ENCODE results near the gene PCDHGA10. TPM values are rescaled to one million over a fixed set of nuclear protein-coding genes. Genes with fewer than 3 reads are reported as not detected.
"Not testable (repeated sequence)": the region's sequence is repeated elsewhere in the genome, so short reads cannot be mapped to it uniquely, and the experiment has no call there.

Gene PCDHGA10
- total and polyA plus RNA-seq, 7 experiments from 2014 or later: 0.04 to 0.39 (median 0.24) TPM

DNA sequence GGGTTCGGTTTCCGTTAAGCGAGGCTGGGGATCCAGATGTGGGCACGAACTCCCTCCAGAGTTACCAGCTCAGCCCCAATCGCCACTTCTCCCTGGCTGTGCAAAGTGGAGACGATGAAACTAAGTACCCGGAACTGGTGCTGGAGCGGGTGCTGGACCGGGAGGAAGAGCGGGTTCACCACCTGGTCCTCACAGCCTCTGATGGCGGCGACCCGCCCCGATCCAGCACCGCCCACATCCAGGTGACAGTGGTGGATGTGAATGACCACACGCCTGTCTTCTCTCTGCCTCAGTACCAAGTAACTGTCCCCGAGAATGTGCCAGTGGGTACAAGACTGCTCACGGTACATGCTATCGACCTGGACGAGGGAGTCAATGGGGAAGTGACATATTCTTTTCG, 29.4 kb upstream of the PCDHGA10 start:
- ATAC-seq: no peak
- Histone ChIP-seq H3K4me1 (ENCODE audit: control insufficient read depth in 2 of 2, insufficient read depth in 2 of 2, low read length in 2 of 2) (no peaks in the 10 kb centered on the region), H3K9me3 (ENCODE audit: control insufficient read depth in 2 of 3, low read length in 3 of 3) (peaks cover 0 to 31% (median 0%) of the 10 kb centered on the region in 3 experiments), H3K36me3 (ENCODE audit: control insufficient read depth in 2 of 3, insufficient read depth in 3 of 3, low read length in 3 of 3) (no peaks in the 10 kb centered on the region), H3K27me3 (ENCODE audit: control insufficient read depth in 2 of 2, insufficient read depth in 2 of 2, low read length in 2 of 2) (peaks cover 0 to 18% of the 10 kb centered on the region in 2 donors), H3K27ac (ENCODE audit: low read depth, low read length) (no peak overlapping the region), H3K4me3 (ENCODE audit: low read length) (no peak overlapping the region)
- H3K27me3 Mint-ChIP-seq: peaks cover 38 to 86% (median 81%) of the 10 kb centered on the region in 5 donors
- ChIA-PET POLR2A (no interaction called here), CTCF (no interaction called here)
- H3K9me3 Mint-ChIP-seq: peaks cover 0 to 85% (median 44%) of the 10 kb centered on the region in 11 donors
- intact Hi-C loops (cut with micrococcal nuclease): no loop called here
- peaks cover 0 to 19% (median 10%) of the 10 kb centered on the region in 5 donors for H3K36me3 Mint-ChIP-seq
- DNase-seq: no peak
- H3K27ac Mint-ChIP-seq: no peak overlapping the region
- H3K4me3 Mint-ChIP-seq: peak overlapping the region in 2 of 10 donors; percentile 2 to 64
- peaks cover 0 to 4% (median 0%) of the 10 kb centered on the region in 7 donors for H3K4me1 Mint-ChIP-seq

DNA sequence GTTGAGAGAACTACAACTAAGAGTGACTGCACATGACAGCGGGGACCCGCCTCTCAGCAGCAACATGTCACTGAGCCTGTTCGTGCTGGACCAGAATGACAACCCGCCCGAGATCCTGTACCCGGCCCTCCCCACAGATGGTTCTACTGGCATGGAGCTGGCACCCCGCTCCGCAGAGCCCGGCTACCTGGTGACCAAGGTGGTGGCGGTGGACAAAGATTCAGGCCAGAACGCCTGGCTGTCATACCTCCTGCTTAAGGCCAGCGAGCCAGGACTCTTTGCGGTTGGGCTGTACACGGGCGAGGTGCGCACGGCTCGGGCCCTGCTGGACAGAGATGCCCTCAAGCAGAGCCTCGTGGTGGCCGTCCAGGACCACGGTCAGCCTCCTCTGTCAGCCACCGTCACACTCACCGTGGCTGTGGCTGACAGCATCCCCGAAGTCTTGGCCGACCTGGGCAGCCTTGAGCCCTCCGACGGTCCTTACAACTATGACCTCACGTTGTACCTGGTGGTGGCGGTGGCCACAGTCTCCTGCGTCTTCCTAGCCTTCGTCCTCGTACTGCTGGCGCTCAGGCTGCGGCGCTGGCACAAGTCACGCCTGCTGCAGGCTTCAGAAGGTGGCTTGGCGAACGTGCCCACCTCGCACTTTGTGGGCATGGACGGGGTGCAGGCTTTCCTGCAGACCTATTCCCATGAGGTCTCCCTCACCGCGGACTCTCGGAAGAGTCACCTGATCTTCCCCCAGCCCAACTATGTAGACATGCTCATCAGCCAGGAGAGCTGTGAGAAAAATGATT, 28.1 kb upstream of the PCDHGA10 start:
- Histone ChIP-seq H3K9me3 (ENCODE audit: control insufficient read depth in 2 of 3, low read length in 3 of 3) (peaks cover 0 to 42% (median 0%) of the 10 kb centered on the region in 3 experiments), H3K4me3 (ENCODE audit: low read length) (no peak overlapping the region), H3K27ac (ENCODE audit: low read depth, low read length) (no peak overlapping the region), H3K27me3 (ENCODE audit: control insufficient read depth in 2 of 2, insufficient read depth in 2 of 2, low read length in 2 of 2) (peaks cover 0 to 18% of the 10 kb centered on the region in 2 donors), H3K36me3 (ENCODE audit: control insufficient read depth in 2 of 3, insufficient read depth in 3 of 3, low read length in 3 of 3) (no peaks in the 10 kb centered on the region), H3K4me1 (ENCODE audit: control insufficient read depth in 2 of 2, insufficient read depth in 2 of 2, low read length in 2 of 2) (no peaks in the 10 kb centered on the region)
- Mint-ChIP-seq H3K9me3 (peaks cover 0 to 86% (median 55%) of the 10 kb centered on the region in 11 donors), H3K27me3 (peaks cover 41 to 86% (median 81%) of the 10 kb centered on the region in 5 donors), H3K27ac (no peak overlapping the region), H3K4me1 (peaks cover 0 to 4% (median 0%) of the 10 kb centered on the region in 7 donors), H3K36me3 (peaks cover 0 to 27% (median 10%) of the 10 kb centered on the region in 5 donors), H3K4me3 (no peak overlapping the region)
- intact Hi-C loops (cut with micrococcal nuclease): no loop called here
- ATAC-seq (no peak), DNase-seq (no peak)
- ChIA-PET CTCF (interaction anchor here (0.6 kb wide), 1 partner anchor 21 kb away, joined by 8 read pairs; no protein-coding TSS in a partner anchor), POLR2A (no interaction called here)

DNA sequence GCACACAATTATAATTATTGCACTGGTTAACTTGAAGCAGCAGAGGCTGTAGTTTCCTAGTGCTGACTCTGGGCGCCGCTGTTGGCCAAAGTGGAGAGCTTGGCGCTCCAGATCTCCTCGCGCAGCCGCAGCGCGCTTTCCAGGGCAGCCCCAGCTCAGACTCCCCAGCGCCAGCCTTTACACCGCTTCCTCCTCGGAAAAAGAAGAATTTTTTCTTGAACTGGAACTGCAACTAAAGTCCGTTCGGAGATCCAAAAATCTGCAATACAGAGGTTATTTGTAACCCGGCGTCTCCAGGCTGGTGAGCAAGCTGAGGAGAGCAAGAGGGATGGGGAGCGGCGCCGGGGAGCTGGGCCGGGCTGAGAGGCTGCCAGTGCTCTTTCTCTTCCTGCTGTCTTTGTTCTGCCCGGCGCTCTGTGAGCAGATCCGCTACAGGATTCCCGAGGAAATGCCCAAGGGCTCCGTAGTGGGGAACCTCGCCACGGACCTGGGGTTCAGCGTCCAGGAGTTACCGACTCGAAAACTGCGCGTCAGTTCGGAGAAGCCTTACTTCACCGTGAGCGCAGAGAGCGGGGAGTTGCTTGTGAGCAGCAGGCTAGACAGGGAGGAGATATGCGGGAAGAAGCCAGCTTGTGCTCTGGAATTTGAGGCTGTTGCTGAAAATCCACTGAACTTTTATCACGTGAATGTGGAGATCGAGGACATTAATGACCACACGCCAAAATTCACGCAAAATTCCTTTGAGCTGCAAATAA, 25.1 kb upstream of the PCDHGA10 start, which contains the start of gene PCDHGB4:
Gene PCDHGB4, plus strand, starts transcription at position 142 of the 755 bp plus-strand sequence. Its CDS starts 187 bp downstream, at position 329.
- H3K27ac Mint-ChIP-seq; CTCF ChIA-PET; POLR2A ChIA-PET; H3K4me1 Mint-ChIP-seq; H3K4me1 ChIP-seq (ENCODE audit: control insufficient read depth in 2 of 2, insufficient read depth in 2 of 2, low read length in 2 of 2); H3K4me3 ChIP-seq (ENCODE audit: low read length); H3K27ac ChIP-seq (ENCODE audit: low read depth, low read length); H3K36me3 ChIP-seq (ENCODE audit: control insufficient read depth in 2 of 3, insufficient read depth in 3 of 3, low read length in 3 of 3); intact Hi-C loops (cut with micrococcal nuclease): not testable (repeated sequence)
- Mint-ChIP-seq H3K9me3 (peaks cover 0 to 90% (median 56%) of the 10 kb centered on the region in 11 donors), H3K27me3 (peaks cover 36 to 85% (median 81%) of the 10 kb centered on the region in 5 donors), H3K36me3 (peaks cover 5 to 31% (median 10%) of the 10 kb centered on the region in 5 donors), H3K4me3 (peak within 1 kb of the TSS in 9 of 10 donors; percentile 19 to 68 (median 50))
- peaks cover 4 to 16% of the 10 kb centered on the region in 2 donors for H3K27me3 ChIP-seq (ENCODE audit: control insufficient read depth in 2 of 2, insufficient read depth in 2 of 2, low read length in 2 of 2)
- ATAC-seq (peak; percentile 74), DNase-seq (peak in 3 of 9 donors; percentile 8 to 24 (median 8))
- H3K9me3 ChIP-seq (ENCODE audit: control insufficient read depth in 2 of 3, low read length in 3 of 3): peaks cover 0 to 45% (median 0%) of the 10 kb centered on the region in 3 experiments

DNA sequence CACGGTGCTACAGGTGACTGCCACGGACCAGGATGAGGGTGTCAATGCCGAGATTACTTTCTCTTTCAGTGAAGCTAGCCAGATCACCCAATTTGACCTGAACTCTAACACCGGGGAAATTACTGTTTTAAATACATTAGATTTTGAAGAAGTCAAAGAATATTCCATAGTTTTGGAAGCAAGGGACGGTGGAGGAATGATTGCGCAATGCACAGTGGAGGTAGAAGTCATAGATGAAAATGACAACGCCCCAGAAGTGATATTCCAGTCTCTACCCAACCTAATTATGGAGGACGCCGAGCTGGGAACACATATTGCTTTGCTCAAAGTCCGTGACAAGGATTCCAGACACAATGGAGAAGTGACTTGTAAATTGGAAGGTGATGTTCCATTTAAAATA, 24.1 kb upstream of the PCDHGA10 start:
- intact Hi-C loops (cut with micrococcal nuclease): no loop called here
- Mint-ChIP-seq H3K36me3 (peaks cover 5 to 35% (median 10%) of the 10 kb centered on the region in 5 donors), H3K9me3 (peaks cover 0 to 90% (median 57%) of the 10 kb centered on the region in 11 donors), H3K27ac (no peak overlapping the region), H3K27me3 (peaks cover 29 to 85% (median 79%) of the 10 kb centered on the region in 5 donors), H3K4me3 (peak overlapping the region in 1 of 10 donors; percentile 27), H3K4me1 (peaks cover 0 to 3% (median 0%) of the 10 kb centered on the region in 7 donors)
- POLR2A ChIA-PET: no interaction called here
- H3K9me3 ChIP-seq (ENCODE audit: control insufficient read depth in 2 of 3, low read length in 3 of 3): peaks cover 0 to 45% (median 0%) of the 10 kb centered on the region in 3 experiments
- peaks cover 4 to 14% of the 10 kb centered on the region in 2 donors for H3K27me3 ChIP-seq (ENCODE audit: control insufficient read depth in 2 of 2, insufficient read depth in 2 of 2, low read length in 2 of 2)
- no peak overlapping the region for H3K4me3 ChIP-seq (ENCODE audit: low read length)
- no peaks in the 10 kb centered on the region for H3K4me1 ChIP-seq (ENCODE audit: control insufficient read depth in 2 of 2, insufficient read depth in 2 of 2, low read length in 2 of 2)
- DNase-seq (no peak), ATAC-seq (no peak)
- no peak overlapping the region for H3K27ac ChIP-seq (ENCODE audit: low read depth, low read length)
- CTCF ChIA-PET: no interaction called here
- H3K36me3 ChIP-seq (ENCODE audit: control insufficient read depth in 2 of 3, insufficient read depth in 3 of 3, low read length in 3 of 3): no peaks in the 10 kb centered on the region

DNA sequence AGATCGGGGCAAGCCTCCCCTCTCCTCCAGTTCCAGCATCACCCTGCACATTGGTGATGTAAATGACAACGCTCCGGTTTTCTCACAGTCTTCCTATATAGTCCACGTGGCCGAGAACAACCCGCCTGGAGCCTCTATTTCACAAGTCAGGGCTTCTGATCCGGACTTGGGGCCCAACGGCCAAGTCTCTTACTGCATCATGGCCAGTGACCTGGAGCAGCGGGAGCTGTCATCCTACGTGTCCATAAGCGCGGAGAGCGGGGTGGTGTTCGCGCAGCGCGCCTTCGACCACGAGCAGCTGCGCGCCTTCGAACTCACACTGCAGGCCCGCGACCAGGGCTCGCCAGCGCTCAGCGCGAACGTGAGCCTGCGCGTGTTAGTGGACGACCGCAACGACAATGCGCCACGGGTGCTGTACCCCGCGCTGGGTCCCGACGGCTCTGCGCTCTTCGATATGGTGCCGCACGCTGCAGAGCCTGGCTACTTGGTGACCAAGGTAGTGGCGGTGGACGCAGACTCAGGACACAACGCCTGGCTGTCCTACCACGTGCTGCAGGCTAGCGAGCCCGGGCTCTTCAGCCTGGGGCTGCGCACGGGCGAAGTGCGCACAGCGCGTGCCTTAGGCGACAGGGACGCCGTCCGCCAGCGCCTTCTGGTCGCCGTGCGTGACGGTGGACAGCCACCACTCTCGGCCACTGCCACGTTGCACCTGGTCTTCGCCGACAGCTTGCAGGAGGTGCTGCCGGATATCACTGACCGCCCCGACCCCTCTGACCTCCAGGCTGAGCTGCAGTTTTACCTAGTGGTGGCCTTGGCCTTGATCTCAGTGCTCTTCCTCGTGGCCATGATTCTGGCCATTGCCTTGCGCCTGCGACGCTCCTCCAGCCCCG, 23.4 kb upstream of the PCDHGA10 start:
- peak overlapping the region in 2 of 9 donors; percentile 55 to 77 for H3K27ac Mint-ChIP-seq
- peaks cover 4 to 14% of the 10 kb centered on the region in 2 donors for H3K27me3 ChIP-seq (ENCODE audit: control insufficient read depth in 2 of 2, insufficient read depth in 2 of 2, low read length in 2 of 2)
- DNase-seq (no peak), ATAC-seq (no peak)
- H3K9me3 Mint-ChIP-seq: peaks cover 0 to 90% (median 60%) of the 10 kb centered on the region in 11 donors
- POLR2A ChIA-PET: no interaction called here
- H3K36me3 ChIP-seq (ENCODE audit: control insufficient read depth in 2 of 3, insufficient read depth in 3 of 3, low read length in 3 of 3): no peaks in the 10 kb centered on the region
- no peaks in the 10 kb centered on the region for H3K4me1 ChIP-seq (ENCODE audit: control insufficient read depth in 2 of 2, insufficient read depth in 2 of 2, low read length in 2 of 2)
- CTCF ChIA-PET: interaction anchor here (1.0 kb wide), 1 partner anchor 28 kb away, joined by 3 read pairs; the partner anchor contains the start of gene PCDHGB7
- peaks cover 5 to 41% (median 10%) of the 10 kb centered on the region in 5 donors for H3K36me3 Mint-ChIP-seq
- peak overlapping the region in 2 of 10 donors; percentile 10 to 13 for H3K4me3 Mint-ChIP-seq
- intact Hi-C loops (cut with micrococcal nuclease): no loop called here
- peaks cover 30 to 85% (median 78%) of the 10 kb centered on the region in 5 donors for H3K27me3 Mint-ChIP-seq
- peaks cover 0 to 45% (median 0%) of the 10 kb centered on the region in 3 experiments for H3K9me3 ChIP-seq (ENCODE audit: control insufficient read depth in 2 of 3, low read length in 3 of 3)
- no peak overlapping the region for H3K27ac ChIP-seq (ENCODE audit: low read depth, low read length)
- no peak overlapping the region for H3K4me3 ChIP-seq (ENCODE audit: low read length)
- peaks cover 0 to 3% (median 0%) of the 10 kb centered on the region in 7 donors for H3K4me1 Mint-ChIP-seq
